Erythroblast (primary cell): ENCODE data around the gene CHAD.

Experiments used
- DNase-seq, 2 experiments: peaks; one replicate each; lab custom pipeline; 2025; lab: John Stamatoyannopoulos, UW
- GATA1 ChIP-seq: IDR thresholded peaks from 2 replicates; pipeline ENCODE4 v1.6.1; 2011; ENCODE audit warnings: low read depth, mild to moderate bottlenecking, control low read depth, low read length, moderate library complexity
- POLR2A ChIP-seq: IDR thresholded peaks from 2 replicates; pipeline ENCODE4 v1.6.1; 2011; ENCODE audit warnings: mild to moderate bottlenecking, low read length

The CHAD gene

GRCh38 chr17:50502301-50502990 lies 33.8 kb upstream of the CHAD start:
- no peak for DNase-seq
- TF ChIP-seq GATA1 (no peak), POLR2A (no peak)

DNA sequence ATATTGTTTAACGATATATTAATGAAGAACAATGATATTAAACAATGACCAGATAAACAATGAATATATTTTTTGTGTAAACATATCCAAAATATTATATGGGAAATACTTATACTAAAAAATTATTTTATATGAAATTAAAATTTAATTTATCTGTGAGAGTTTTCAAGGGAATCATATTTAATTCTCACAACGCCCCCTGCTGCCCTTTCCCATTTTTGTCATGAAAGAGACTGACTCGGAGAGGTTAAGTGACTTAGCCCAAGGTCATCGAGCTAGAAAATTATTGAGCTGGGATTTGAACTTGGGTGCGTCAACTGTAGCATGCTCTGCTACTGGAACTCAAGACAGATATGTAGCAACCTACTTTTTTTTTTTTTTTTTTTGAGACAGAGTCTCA lies 32.4 kb upstream of the CHAD start:
- DNase-seq, result peak; percentile 35 to 54
- TF ChIP-seq POLR2A, result no peak
- TF ChIP-seq GATA1, result no peak

- DNase-seq, result no peak
Measured at GRCh38 chr17:50499721-50500120, 31.0 kb upstream of the CHAD start.

GRCh38 chr17:50499270-50499669 lies 30.6 kb upstream of the CHAD start:
- TF ChIP-seq POLR2A (no peak), GATA1 (no peak)
- DNase-seq, result no peak

More at GRCh38 chr17:50499721-50500120, 31.0 kb upstream of the CHAD start:
- TF ChIP-seq GATA1 (no peak), POLR2A (no peak)

GRCh38 chr17:50498021-50498874 lies 29.6 kb upstream of the CHAD start:
- TF ChIP-seq GATA1, result no peak
- TF ChIP-seq POLR2A, result no peak
- no peak for DNase-seq

DNA sequence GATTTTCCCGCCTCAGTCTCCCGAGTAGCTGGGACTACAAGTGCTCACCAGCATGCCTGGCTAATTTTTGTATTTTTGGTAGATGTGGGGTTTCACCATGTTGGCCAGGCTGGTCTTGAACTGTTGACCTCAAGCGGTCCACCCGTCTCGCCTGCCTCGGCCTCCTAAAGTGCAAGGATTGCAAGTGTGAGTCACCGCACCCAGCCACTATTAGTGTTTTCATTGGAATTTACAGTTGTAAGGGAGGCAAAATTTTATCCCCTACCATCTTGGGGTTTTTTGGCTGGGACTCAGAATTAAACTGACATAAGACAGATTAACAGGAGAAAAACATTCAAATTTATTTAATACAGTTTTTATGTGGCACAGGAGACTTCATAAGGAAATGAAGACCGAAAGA lies 27.2 kb upstream of the CHAD start:
- DNase-seq, result no peak
- TF ChIP-seq POLR2A (no peak), GATA1 (no peak)

DNA sequence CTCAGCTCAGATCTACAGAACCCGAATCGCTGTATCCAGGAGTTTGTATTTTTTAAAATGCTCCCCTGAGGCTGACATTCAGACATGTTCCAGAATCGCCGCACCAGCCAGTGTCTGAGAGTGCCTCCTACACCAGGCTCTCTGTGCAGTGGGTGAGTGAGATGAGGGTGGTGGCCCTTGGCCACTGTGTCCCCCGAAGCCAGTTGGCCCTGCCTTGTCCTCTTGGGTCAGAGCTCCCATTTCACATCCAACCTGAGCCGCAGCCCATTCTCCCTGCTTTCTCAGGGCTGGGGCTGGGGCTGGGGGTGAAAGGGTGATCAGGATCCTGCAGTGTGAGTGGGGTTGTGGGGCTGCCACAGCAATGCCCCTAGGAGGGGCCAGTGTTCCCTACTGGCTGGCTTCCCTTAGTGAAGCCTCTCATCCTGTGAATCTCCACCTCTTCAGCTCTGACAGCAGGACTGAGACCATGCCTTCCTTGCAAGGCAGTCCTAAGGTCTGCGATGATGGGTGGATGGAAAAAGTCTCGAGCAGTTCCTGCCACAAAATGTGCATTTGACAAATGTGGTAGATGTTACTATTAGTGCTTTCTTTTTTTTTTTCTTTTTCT lies 26.6 kb upstream of the CHAD start:
- TF ChIP-seq POLR2A, result no peak
- TF ChIP-seq GATA1, result no peak
- no peak for DNase-seq

GRCh38 chr17:50493744-50494143 lies 25.1 kb upstream of the CHAD start:
- no peak for TF ChIP-seq GATA1
- TF ChIP-seq POLR2A, result no peak

DNA sequence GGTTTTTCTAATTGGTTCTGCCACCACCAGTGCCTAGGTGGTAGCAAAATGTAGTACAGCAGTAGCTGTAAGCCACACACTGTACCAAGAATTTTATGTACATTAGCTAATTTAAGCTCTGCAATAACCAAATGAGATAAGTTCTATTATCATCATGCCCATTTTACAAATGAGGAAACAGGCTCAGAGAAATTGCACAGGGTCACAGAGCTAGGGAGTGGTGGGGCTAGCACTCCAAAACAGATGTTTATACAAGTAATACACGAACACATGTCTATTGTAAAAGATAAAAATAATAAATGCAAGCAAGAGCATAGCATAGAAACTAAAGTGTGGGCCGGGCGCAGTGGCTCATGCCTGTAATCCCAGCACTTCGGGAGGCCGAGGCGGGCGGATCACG lies 23.5 kb upstream of the CHAD start:
- DNase-seq, result no peak
- TF ChIP-seq POLR2A (no peak), GATA1 (no peak)

More at GRCh38 chr17:50493744-50494143, 25.1 kb upstream of the CHAD start:
- no peak for DNase-seq

- no peak for TF ChIP-seq POLR2A
- TF ChIP-seq GATA1, result no peak
Measured at GRCh38 chr17:50491505-50491904, 22.8 kb upstream of the CHAD start.

DNA sequence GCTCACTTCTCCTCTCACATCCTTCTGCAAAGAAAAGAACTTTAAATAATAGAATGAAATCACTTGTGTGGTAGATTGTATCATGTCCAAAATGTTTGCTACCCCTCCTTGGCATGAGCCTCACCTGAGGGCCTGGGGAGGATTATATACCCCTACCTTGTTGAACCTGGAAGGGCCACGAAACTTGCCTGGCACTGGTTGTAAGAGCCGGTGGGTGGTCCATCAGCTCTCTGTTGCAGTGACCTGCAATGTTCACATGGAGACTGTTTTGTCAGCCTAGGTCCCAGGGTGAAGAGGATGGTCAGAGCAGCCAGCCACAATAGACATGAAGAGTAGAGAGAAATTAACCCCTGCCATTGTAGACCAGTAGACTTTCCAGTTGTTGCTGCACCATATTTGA lies 20.2 kb upstream of the CHAD start:
- DNase-seq, result no peak
- TF ChIP-seq GATA1, result no peak
- TF ChIP-seq POLR2A, result no peak

More at GRCh38 chr17:50491505-50491904, 22.8 kb upstream of the CHAD start:
- no peak for DNase-seq

- TF ChIP-seq GATA1 (no peak), POLR2A (no peak)
Measured at GRCh38 chr17:50487213-50488096, 18.8 kb upstream of the CHAD start.

DNA sequence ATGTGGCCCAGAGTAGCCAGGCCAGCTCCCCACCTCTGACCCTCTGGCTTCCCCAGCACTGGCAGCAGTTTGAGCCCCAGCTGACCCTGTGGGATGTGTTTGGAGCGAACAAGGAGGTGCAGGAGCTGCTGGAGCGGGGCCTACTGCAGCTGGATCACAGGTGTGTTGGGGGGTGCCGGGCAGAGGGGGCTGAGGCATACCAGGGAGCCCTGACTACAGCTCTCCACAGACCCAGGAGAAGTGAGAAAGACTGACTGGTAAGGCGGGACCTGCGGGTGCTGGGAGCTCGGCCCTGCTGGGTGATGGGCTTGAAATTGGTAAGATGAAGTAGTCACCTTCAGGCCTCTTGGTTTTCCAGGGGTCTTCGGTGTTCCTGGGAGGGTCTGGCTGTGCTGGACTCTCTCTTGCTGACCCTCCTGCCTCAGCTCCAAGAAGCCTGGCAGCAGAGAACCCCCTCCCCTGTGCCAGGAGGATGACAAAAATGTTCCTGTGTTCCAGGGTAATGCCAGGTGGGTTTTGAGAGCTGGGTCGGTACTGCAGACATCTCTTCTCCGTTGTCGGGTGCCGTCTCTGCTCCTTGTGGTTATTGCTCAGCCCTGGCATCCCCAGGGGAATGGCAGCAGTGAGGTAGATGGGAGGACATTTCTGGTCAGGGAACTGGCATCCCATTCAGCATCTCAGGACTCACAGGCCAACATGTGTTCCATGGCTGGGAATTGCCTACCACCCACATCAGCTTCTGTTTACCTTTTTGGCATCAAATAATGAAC lies 15.9 kb upstream of the CHAD start:
- TF ChIP-seq POLR2A (no peak), GATA1 (no peak)
- DNase-seq, result no peak

More at GRCh38 chr17:50487213-50488096, 18.8 kb upstream of the CHAD start:
- DNase-seq, result no peak
